PC-3 (cell line): ENCODE results near the gene KSR1. TPM values are rescaled to one million over a fixed set of nuclear protein-coding genes. Genes with fewer than 3 reads are reported as not detected.
"Not testable (repeated sequence)": the region's sequence is repeated elsewhere in the genome, so short reads cannot be mapped to it uniquely, and the experiment has no call there.

ENCODE experiments used
- ATAC-seq: fragments of 200-7000 bp; cut with Tn5 transposase; 2 replicates; pipeline ENCODE4 v1.9.1; 2020; ENCODE audit warnings: mild to moderate bottlenecking, moderate library complexity
- BruUV-seq: library from RNA; stranded (reverse); fragments of 400-500 nt; replicated peaks from 2 replicates; lab custom pipeline; 2021; lab: Mats Ljungman, UMichigan
- CTCF ChIA-PET: fragments of 300-600 bp; sonication (Branson Sonifier 250); formaldehyde crosslinking; loops from one replicate; lab custom pipeline; 2022; ENCODE audit warnings: antibody characterized with exemption; lab: Charles Lee
- POLR2A ChIA-PET: fragments of 300-600 bp; sonication (Branson Sonifier 250); formaldehyde crosslinking; loops from one replicate; lab custom pipeline; 2022; ENCODE audit warnings: antibody characterized with exemption; ENCODE audit not compliant: unreplicated experiment; lab: Charles Lee
- DNase-seq: peaks from one replicate; pipeline ENCODE4 v3.0.0-alpha.2; 2015
- H2AFZ ChIP-seq: fragments of 300-600 bp; sonication (generic); 2 replicates; pipeline ENCODE4 v1.6.0; 2016; ENCODE audit warnings: antibody characterized with exemption, low read length
- H3F3A ChIP-seq: fragments of 300-600 bp; sonication (generic); one replicate; pipeline ENCODE4 v1.6.0; 2017; ENCODE audit warnings: antibody characterized with exemption, low read length, control low read depth, mild to moderate bottlenecking; ENCODE audit not compliant: unreplicated experiment
- H3K27ac ChIP-seq: fragments of 300-600 bp; sonication (generic); 2 replicates; pipeline ENCODE4 v1.5.1; 2016; ENCODE audit warnings: mild to moderate bottlenecking, low read length
- H3K27me3 ChIP-seq: fragments of 300-600 bp; sonication (generic); 2 replicates; pipeline ENCODE4 v1.6.1; 2016; ENCODE audit warnings: low read length, mixed read lengths
- H3K36me3 ChIP-seq: fragments of 300-600 bp; sonication (generic); 2 replicates; pipeline ENCODE4 v1.6.1; 2016; ENCODE audit warnings: low read depth, mixed run types, low read length, mixed read lengths
- H3K4me1 ChIP-seq: fragments of 300-600 bp; sonication (generic); 2 replicates; pipeline ENCODE4 v1.5.1; 2016; ENCODE audit warnings: low read length; ENCODE audit not compliant: insufficient read depth
- H3K4me2 ChIP-seq: fragments of 300-600 bp; sonication (generic); 2 replicates; pipeline ENCODE4 v1.6.0; 2016; ENCODE audit warnings: low read length
- H3K4me3 ChIP-seq: fragments of 300-600 bp; sonication (generic); 2 replicates; pipeline ENCODE4 v1.5.1; 2016; ENCODE audit warnings: mild to moderate bottlenecking, low read length, mixed read lengths
- H3K79me2 ChIP-seq: fragments of 300-600 bp; sonication (generic); 2 replicates; pipeline ENCODE4 v1.6.1; 2017; ENCODE audit warnings: low read length, mixed read lengths
- H3K9ac ChIP-seq: fragments of 300-600 bp; sonication (generic); 2 replicates; pipeline ENCODE4 v1.6.0; 2016; ENCODE audit warnings: mild to moderate bottlenecking, low read length
- H3K9me2 ChIP-seq: fragments of 300-600 bp; sonication (generic); replicated peaks from 2 replicates; pipeline ENCODE4 v1.6.1; 2016; ENCODE audit warnings: mixed run types, low read length, mixed read lengths
- H3K9me3 ChIP-seq: fragments of 300-600 bp; sonication (generic); 2 replicates; pipeline ENCODE4 v1.6.1; 2016; ENCODE audit warnings: low read length, mixed read lengths
- H4K20me1 ChIP-seq: fragments of 300-600 bp; sonication (generic); 2 replicates; pipeline ENCODE4 v1.6.1; 2016; ENCODE audit warnings: low read length, mixed read lengths
- CTCF ChIP-seq: fragments of 300-600 bp; sonication (generic); conservative IDR thresholded peaks from 2 replicates; pipeline ENCODE4 v1.5.1; 2017; ENCODE audit warnings: antibody characterized with exemption, low read depth, mild to moderate bottlenecking, low read length
- EZH2 ChIP-seq: fragments of 300-600 bp; sonication (generic); IDR thresholded peaks from one replicate; pipeline ENCODE4 v1.6.1; 2017; ENCODE audit warnings: antibody characterized with exemption, mild to moderate bottlenecking, low read length; ENCODE audit not compliant: unreplicated experiment
- EZH2phosphoT487 ChIP-seq: fragments of 300-600 bp; sonication (generic); IDR thresholded peaks from 2 replicates; pipeline ENCODE4 v1.6.1; 2018; ENCODE audit warnings: mild to moderate bottlenecking, antibody characterized with exemption, low read length, borderline replicate concordance
- intact Hi-C: fragments of 100-400 bp; cut with micrococcal nuclease; formaldehyde crosslinking; loops from 2 replicates; pipeline ENCODE4 v1.9.0; 2023
- total RNA-seq: library from RNA; depleted of rRNA; stranded (reverse); fragments of >200 nt; gene quantifications from 2 replicates; pipeline ENCODE4 v1.2.3, GENCODE V29; 2014

The KSR1 gene
- total RNA-seq, 1 experiment from 2014 or later: 1.0 TPM

GRCh38 chr17:27443491-27443890 is 12.8 kb upstream of the KSR1 start:
- ChIA-PET CTCF (no interaction called here), POLR2A (no interaction called here)
- TF ChIP-seq EZH2phosphoT487 (no peak), EZH2 (no peak), CTCF (no peak)
- ATAC-seq: no peak
- Histone ChIP-seq H3K36me3 (no peaks in the 10 kb centered on the region), H3K79me2 (no peaks in the 10 kb centered on the region), H3K27me3 (no peaks in the 10 kb centered on the region), H3K27ac (no peak overlapping the region), H4K20me1 (no peaks in the 10 kb centered on the region), H2AFZ (no peak overlapping the region), H3F3A (no peaks in the 10 kb centered on the region), H3K4me1 (peaks cover 24% of the 10 kb centered on the region), H3K4me2 (no peak overlapping the region), H3K9me3 (no peaks in the 10 kb centered on the region), H3K4me3 (no peak overlapping the region), H3K9me2 (no peaks in the 10 kb centered on the region), H3K9ac (no peak overlapping the region)
- intact Hi-C loops: no loop called here
- no peak for DNase-seq
- no TSS peak for BruUV-seq

GRCh38 chr17:27445971-27446370 is 10.3 kb upstream of the KSR1 start:
- no peak for TF ChIP-seq EZH2phosphoT487
- TF ChIP-seq CTCF: no peak
- TF ChIP-seq EZH2: no peak
- Histone ChIP-seq H3F3A (no peaks in the 10 kb centered on the region), H3K9me2 (no peaks in the 10 kb centered on the region), H3K27me3 (no peaks in the 10 kb centered on the region), H3K36me3 (no peaks in the 10 kb centered on the region), H3K4me1 (peaks cover 24% of the 10 kb centered on the region), H4K20me1 (no peaks in the 10 kb centered on the region), H3K27ac (peak overlapping the region; percentile 95), H3K4me2 (peak overlapping the region; percentile 21), H3K4me3 (no peak overlapping the region), H3K9me3 (no peaks in the 10 kb centered on the region), H3K79me2 (no peaks in the 10 kb centered on the region), H2AFZ (no peak overlapping the region), H3K9ac (no peak overlapping the region)
- ChIA-PET POLR2A (no interaction called here), CTCF (no interaction called here)
- DNase-seq: no peak
- no TSS peak for BruUV-seq
- ATAC-seq: no peak
- intact Hi-C loops: no loop called here

GRCh38 chr17:27446569-27447301 is 9.5 kb upstream of the KSR1 start:
- no peak overlapping the region for H2AFZ ChIP-seq
- no peaks in the 10 kb centered on the region for H4K20me1 ChIP-seq
- H3K36me3 ChIP-seq: no peaks in the 10 kb centered on the region
- H3K27ac ChIP-seq: peak overlapping the region; percentile 95
- H3K27me3 ChIP-seq: no peaks in the 10 kb centered on the region
- H3K9me2 ChIP-seq: no peaks in the 10 kb centered on the region
- DNase-seq (peak; percentile 84), ATAC-seq (peak; percentile 84)
- peak overlapping the region; percentile 21 for H3K4me2 ChIP-seq
- H3K4me3 ChIP-seq: no peak overlapping the region
- no peaks in the 10 kb centered on the region for H3K9me3 ChIP-seq
- no peaks in the 10 kb centered on the region for H3F3A ChIP-seq
- TF ChIP-seq EZH2: no peak
- no peak for TF ChIP-seq CTCF
- TF ChIP-seq EZH2phosphoT487: no peak
- intact Hi-C loops: no loop called here
- ChIA-PET POLR2A (no interaction called here), CTCF (no interaction called here)
- no peaks in the 10 kb centered on the region for H3K79me2 ChIP-seq
- peaks cover 24% of the 10 kb centered on the region for H3K4me1 ChIP-seq
- BruUV-seq: no TSS peak
- peak overlapping the region; percentile 49; the same call in 1 of the 2 replicates for H3K9ac ChIP-seq

- peaks cover 24% of the 10 kb centered on the region for H3K4me1 ChIP-seq
- H3K9ac ChIP-seq, BruUV-seq, H3K9me3 ChIP-seq, POLR2A ChIA-PET, H2AFZ ChIP-seq, H3F3A ChIP-seq, ATAC-seq, H3K4me2 ChIP-seq, H4K20me1 ChIP-seq, H3K27me3 ChIP-seq, DNase-seq, H3K9me2 ChIP-seq, CTCF ChIA-PET, H3K79me2 ChIP-seq, H3K27ac ChIP-seq, intact Hi-C loops, H3K36me3 ChIP-seq, H3K4me3 ChIP-seq: not testable (repeated sequence)
Measured at GRCh38 chr17:27448534-27448933, 7.7 kb upstream of the KSR1 start.
